WI38 (cell line): ENCODE measurements around the gene NPDC1.

Experiments used
- H3K4me3 ChIP-seq: 2 replicates; pipeline ENCODE4 v1.5.1; 2011; ENCODE audit warnings: low read depth, mild to moderate bottlenecking, control low read depth, low read length
- TF ChIP-seq, protein P1 (sequence below): IDR thresholded peaks from 2 replicates; pipeline ENCODE4 v1.5.1; 2012; ENCODE audit warnings: low read depth, mild to moderate bottlenecking, control low read depth, low read length

NPDC1 gene

GRCh38 chr9:137015540-137015930 lies 30.4 kb downstream of the NPDC1 start:
- TF ChIP-seq, protein P1, sequence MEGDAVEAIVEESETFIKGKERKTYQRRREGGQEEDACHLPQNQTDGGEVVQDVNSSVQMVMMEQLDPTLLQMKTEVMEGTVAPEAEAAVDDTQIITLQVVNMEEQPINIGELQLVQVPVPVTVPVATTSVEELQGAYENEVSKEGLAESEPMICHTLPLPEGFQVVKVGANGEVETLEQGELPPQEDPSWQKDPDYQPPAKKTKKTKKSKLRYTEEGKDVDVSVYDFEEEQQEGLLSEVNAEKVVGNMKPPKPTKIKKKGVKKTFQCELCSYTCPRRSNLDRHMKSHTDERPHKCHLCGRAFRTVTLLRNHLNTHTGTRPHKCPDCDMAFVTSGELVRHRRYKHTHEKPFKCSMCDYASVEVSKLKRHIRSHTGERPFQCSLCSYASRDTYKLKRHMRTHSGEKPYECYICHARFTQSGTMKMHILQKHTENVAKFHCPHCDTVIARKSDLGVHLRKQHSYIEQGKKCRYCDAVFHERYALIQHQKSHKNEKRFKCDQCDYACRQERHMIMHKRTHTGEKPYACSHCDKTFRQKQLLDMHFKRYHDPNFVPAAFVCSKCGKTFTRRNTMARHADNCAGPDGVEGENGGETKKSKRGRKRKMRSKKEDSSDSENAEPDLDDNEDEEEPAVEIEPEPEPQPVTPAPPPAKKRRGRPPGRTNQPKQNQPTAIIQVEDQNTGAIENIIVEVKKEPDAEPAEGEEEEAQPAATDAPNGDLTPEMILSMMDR, result no peak
- H3K4me3 ChIP-seq, result no peak overlapping the region

DNA sequence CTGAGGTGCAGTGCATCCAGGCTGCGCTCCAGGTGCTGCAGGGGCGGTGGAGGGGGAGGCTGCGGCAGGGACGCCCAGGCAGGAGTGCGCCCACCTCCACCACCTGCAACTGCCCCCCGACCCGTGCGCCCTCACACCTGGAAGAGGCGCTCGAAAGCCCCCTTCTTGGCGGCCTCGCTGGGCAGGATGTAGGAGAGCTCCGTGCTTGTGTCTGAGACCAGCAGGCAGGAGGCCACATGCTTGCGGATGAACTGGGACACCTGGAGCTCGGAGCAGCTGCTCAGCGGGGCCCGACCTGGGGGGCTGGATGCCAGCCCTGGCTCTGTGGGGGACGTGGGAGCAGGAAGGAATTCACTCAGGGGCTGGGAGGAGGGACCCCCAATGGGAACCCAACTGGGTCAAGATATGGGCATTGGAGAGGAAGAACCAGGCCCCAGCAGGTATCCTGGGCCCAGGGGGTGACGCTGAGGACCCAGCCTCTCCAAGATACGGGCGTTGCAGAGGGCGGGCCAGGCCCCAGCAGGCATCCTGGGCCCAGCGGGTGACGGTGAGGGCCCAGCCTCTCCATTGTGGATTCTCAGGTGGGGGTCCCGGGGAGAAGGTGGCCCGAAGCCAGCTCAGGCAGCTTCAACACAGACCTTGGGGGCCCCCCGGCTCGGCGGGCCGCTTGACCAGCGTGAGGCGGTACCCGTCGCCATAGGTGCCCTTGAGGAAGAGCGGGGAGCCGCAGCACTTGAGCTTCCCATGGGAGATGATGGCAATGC lies 31.0 kb downstream of the NPDC1 start:
- no peak overlapping the region for H3K4me3 ChIP-seq
- TF ChIP-seq, protein P1, result no peak

DNA sequence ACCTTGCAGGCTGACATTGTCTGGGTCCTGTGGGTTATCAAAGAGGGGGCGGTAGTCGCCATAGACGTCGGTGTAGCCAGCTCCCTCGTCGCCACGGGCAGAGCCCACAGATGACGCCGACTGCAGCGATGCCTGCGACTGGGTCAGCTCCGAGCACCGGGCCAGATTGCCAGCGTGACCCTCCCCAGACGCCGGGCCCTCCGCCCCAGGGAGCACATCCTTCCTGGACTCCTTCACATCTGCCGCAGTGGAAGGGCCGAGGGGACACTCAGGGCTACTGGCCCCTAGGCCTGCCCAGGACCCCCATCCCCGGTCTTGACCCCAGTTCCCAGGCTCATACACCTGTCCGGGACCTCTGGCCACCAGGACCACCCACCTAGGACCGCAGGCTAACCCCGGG lies 31.8 kb downstream of the NPDC1 start:
- H3K4me3 ChIP-seq, result no peak overlapping the region
- TF ChIP-seq, protein P1, result no peak

DNA sequence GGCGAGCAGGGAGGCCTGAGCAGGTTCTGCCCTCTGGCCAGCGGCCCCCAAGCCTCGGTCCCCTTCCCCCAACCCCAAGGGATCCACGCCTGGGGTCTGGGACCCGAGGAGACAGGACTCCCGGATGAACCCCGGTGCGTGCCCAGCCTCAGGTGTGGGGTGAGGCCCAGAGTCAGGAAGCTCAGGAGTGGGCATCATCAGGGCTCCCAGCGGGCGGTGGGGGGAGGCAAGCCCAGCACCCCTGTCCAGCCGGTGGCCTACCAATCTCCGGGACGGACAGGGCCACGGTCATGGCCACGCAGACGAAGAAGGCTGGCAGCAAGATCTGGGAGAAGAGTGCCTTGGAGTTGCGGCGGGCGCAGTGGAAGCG lies 32.4 kb downstream of the NPDC1 start:
- TF ChIP-seq, protein P1, result no peak

GRCh38 chr9:137012694-137013570 lies 33.0 kb downstream of the NPDC1 start:
- TF ChIP-seq, protein P1, result no peak
- no peak overlapping the region for H3K4me3 ChIP-seq

More for the DNA sequence above, 32.4 kb downstream of the NPDC1 start:
- H3K4me3 ChIP-seq, result no peak overlapping the region

GRCh38 chr9:137011907-137012675 lies 33.9 kb downstream of the NPDC1 start:
- no peak overlapping the region for H3K4me3 ChIP-seq

More at GRCh38 chr9:137011907-137012675, 33.9 kb downstream of the NPDC1 start:
- TF ChIP-seq, protein P1, result no peak
